PC-3 (cell line): Measurements from ENCODE around the gene TMEM233. TPM values are rescaled to one million over a fixed set of nuclear protein-coding genes. Genes with fewer than 3 reads are reported as not detected.

ENCODE experiments used
- ATAC-seq: fragments of 200-7000 bp; cut with Tn5 transposase; 2 replicates; pipeline ENCODE4 v1.9.1; 2020; ENCODE audit warnings: mild to moderate bottlenecking, moderate library complexity
- BruUV-seq: library from RNA; stranded (reverse); fragments of 400-500 nt; replicated peaks from 2 replicates; lab custom pipeline; 2021; lab: Mats Ljungman, UMichigan
- CTCF ChIA-PET: fragments of 300-600 bp; sonication (Branson Sonifier 250); formaldehyde crosslinking; loops from one replicate; lab custom pipeline; 2022; ENCODE audit warnings: antibody characterized with exemption; lab: Charles Lee
- POLR2A ChIA-PET: fragments of 300-600 bp; sonication (Branson Sonifier 250); formaldehyde crosslinking; loops from one replicate; lab custom pipeline; 2022; ENCODE audit warnings: antibody characterized with exemption; ENCODE audit not compliant: unreplicated experiment; lab: Charles Lee
- DNase-seq: peaks from one replicate; pipeline ENCODE4 v3.0.0-alpha.2; 2015
- H2AFZ ChIP-seq: fragments of 300-600 bp; sonication (generic); 2 replicates; pipeline ENCODE4 v1.6.0; 2016; ENCODE audit warnings: antibody characterized with exemption, low read length
- H3F3A ChIP-seq: fragments of 300-600 bp; sonication (generic); one replicate; pipeline ENCODE4 v1.6.0; 2017; ENCODE audit warnings: antibody characterized with exemption, low read length, control low read depth, mild to moderate bottlenecking; ENCODE audit not compliant: unreplicated experiment
- H3K27ac ChIP-seq: fragments of 300-600 bp; sonication (generic); 2 replicates; pipeline ENCODE4 v1.5.1; 2016; ENCODE audit warnings: mild to moderate bottlenecking, low read length
- H3K27me3 ChIP-seq: fragments of 300-600 bp; sonication (generic); 2 replicates; pipeline ENCODE4 v1.6.1; 2016; ENCODE audit warnings: low read length, mixed read lengths
- H3K36me3 ChIP-seq: fragments of 300-600 bp; sonication (generic); 2 replicates; pipeline ENCODE4 v1.6.1; 2016; ENCODE audit warnings: low read depth, mixed run types, low read length, mixed read lengths
- H3K4me1 ChIP-seq: fragments of 300-600 bp; sonication (generic); 2 replicates; pipeline ENCODE4 v1.5.1; 2016; ENCODE audit warnings: low read length; ENCODE audit not compliant: insufficient read depth
- H3K4me2 ChIP-seq: fragments of 300-600 bp; sonication (generic); 2 replicates; pipeline ENCODE4 v1.6.0; 2016; ENCODE audit warnings: low read length
- H3K4me3 ChIP-seq: fragments of 300-600 bp; sonication (generic); 2 replicates; pipeline ENCODE4 v1.5.1; 2016; ENCODE audit warnings: mild to moderate bottlenecking, low read length, mixed read lengths
- H3K79me2 ChIP-seq: fragments of 300-600 bp; sonication (generic); 2 replicates; pipeline ENCODE4 v1.6.1; 2017; ENCODE audit warnings: low read length, mixed read lengths
- H3K9ac ChIP-seq: fragments of 300-600 bp; sonication (generic); 2 replicates; pipeline ENCODE4 v1.6.0; 2016; ENCODE audit warnings: mild to moderate bottlenecking, low read length
- H3K9me2 ChIP-seq: fragments of 300-600 bp; sonication (generic); replicated peaks from 2 replicates; pipeline ENCODE4 v1.6.1; 2016; ENCODE audit warnings: mixed run types, low read length, mixed read lengths
- H3K9me3 ChIP-seq: fragments of 300-600 bp; sonication (generic); 2 replicates; pipeline ENCODE4 v1.6.1; 2016; ENCODE audit warnings: low read length, mixed read lengths
- H4K20me1 ChIP-seq: fragments of 300-600 bp; sonication (generic); 2 replicates; pipeline ENCODE4 v1.6.1; 2016; ENCODE audit warnings: low read length, mixed read lengths
- EZH2 ChIP-seq: fragments of 300-600 bp; sonication (generic); IDR thresholded peaks from one replicate; pipeline ENCODE4 v1.6.1; 2017; ENCODE audit warnings: antibody characterized with exemption, mild to moderate bottlenecking, low read length; ENCODE audit not compliant: unreplicated experiment
- EZH2phosphoT487 ChIP-seq: fragments of 300-600 bp; sonication (generic); IDR thresholded peaks from 2 replicates; pipeline ENCODE4 v1.6.1; 2018; ENCODE audit warnings: mild to moderate bottlenecking, antibody characterized with exemption, low read length, borderline replicate concordance
- intact Hi-C: fragments of 100-400 bp; cut with micrococcal nuclease; formaldehyde crosslinking; loops from 2 replicates; pipeline ENCODE4 v1.9.0; 2023
- total RNA-seq: library from RNA; depleted of rRNA; stranded (reverse); fragments of >200 nt; gene quantifications from 2 replicates; pipeline ENCODE4 v1.2.3, GENCODE V29; 2014
- TF ChIP-seq, protein P1 (sequence below): fragments of 300-600 bp; sonication (generic); conservative IDR thresholded peaks from 2 replicates; pipeline ENCODE4 v1.5.1; 2017; ENCODE audit warnings: antibody characterized with exemption, low read depth, mild to moderate bottlenecking, low read length

TMEM233 gene
- total RNA-seq, 1 experiment from 2014 or later: not detected

DNA sequence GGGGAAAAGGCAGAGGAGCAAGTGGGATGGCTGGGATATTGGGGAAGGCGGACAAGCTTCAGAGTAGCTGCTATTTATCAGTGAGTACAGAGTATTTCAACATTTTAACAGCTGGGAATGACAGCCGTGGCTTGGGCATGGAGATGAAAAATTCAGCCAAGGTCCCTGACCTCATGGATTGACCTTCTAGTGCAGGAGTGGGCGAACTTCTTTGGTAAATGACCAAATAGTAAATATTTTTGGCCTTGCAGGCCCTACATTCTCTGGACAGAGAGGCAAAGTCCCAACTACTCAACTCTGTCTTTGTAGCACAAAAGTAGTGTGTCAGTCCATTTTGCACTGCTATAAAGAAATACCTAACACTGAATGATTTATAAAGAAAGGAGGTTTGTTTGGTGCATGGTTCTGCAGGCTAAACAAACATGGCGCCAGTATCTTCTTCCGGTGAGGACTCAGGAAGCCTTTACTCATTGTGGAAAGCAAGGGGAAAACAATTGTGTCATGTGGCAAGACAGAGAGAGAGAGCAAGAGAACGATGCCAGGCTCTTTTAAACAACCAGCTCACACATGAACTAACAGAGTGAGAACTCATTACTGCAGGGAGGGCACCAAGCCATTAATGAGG lies 33.6 kb downstream of the TMEM233 start:
- no TSS peak for BruUV-seq
- Histone ChIP-seq H3K4me1 (no peaks in the 10 kb centered on the region), H3F3A (no peaks in the 10 kb centered on the region), H4K20me1 (no peaks in the 10 kb centered on the region), H3K36me3 (no peaks in the 10 kb centered on the region), H3K9me3 (no peaks in the 10 kb centered on the region), H3K4me3 (no peak overlapping the region), H3K27me3 (peaks cover 33% of the 10 kb centered on the region), H2AFZ (no peak overlapping the region), H3K9me2 (no peaks in the 10 kb centered on the region), H3K4me2 (no peak overlapping the region), H3K27ac (no peak overlapping the region), H3K79me2 (no peaks in the 10 kb centered on the region), H3K9ac (no peak overlapping the region)
- TF ChIP-seq, protein P1, sequence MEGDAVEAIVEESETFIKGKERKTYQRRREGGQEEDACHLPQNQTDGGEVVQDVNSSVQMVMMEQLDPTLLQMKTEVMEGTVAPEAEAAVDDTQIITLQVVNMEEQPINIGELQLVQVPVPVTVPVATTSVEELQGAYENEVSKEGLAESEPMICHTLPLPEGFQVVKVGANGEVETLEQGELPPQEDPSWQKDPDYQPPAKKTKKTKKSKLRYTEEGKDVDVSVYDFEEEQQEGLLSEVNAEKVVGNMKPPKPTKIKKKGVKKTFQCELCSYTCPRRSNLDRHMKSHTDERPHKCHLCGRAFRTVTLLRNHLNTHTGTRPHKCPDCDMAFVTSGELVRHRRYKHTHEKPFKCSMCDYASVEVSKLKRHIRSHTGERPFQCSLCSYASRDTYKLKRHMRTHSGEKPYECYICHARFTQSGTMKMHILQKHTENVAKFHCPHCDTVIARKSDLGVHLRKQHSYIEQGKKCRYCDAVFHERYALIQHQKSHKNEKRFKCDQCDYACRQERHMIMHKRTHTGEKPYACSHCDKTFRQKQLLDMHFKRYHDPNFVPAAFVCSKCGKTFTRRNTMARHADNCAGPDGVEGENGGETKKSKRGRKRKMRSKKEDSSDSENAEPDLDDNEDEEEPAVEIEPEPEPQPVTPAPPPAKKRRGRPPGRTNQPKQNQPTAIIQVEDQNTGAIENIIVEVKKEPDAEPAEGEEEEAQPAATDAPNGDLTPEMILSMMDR: no peak
- TF ChIP-seq EZH2phosphoT487 (no peak), EZH2 (no peak)
- ChIA-PET POLR2A (no interaction called here), CTCF (no interaction called here)
- DNase-seq (no peak), ATAC-seq (no peak)
- intact Hi-C loops: no loop called here

- POLR2A ChIA-PET: no interaction called here
- H3K4me3 ChIP-seq: no peak overlapping the region
- no peaks in the 10 kb centered on the region for H3K9me3 ChIP-seq
- no peaks in the 10 kb centered on the region for H3K4me1 ChIP-seq
- no TSS peak for BruUV-seq
- ATAC-seq (no peak), DNase-seq (no peak)
- TF ChIP-seq, protein P1: no peak
- no peak for TF ChIP-seq EZH2phosphoT487
- TF ChIP-seq EZH2: no peak
- H2AFZ ChIP-seq: no peak overlapping the region
- H3K4me2 ChIP-seq: no peak overlapping the region
- H3K9ac ChIP-seq: no peak overlapping the region
- intact Hi-C loops: no loop called here
- H3K9me2 ChIP-seq: no peaks in the 10 kb centered on the region
- no peaks in the 10 kb centered on the region for H3K36me3 ChIP-seq
- peaks cover 28% of the 10 kb centered on the region for H3K27me3 ChIP-seq
- CTCF ChIA-PET: no interaction called here
- no peaks in the 10 kb centered on the region for H4K20me1 ChIP-seq
- no peaks in the 10 kb centered on the region for H3F3A ChIP-seq
- no peaks in the 10 kb centered on the region for H3K79me2 ChIP-seq
- no peak overlapping the region for H3K27ac ChIP-seq
These were observed 34.1 kb downstream of the TMEM233 start for GRCh38 chr12:119627686-119628085.

DNA sequence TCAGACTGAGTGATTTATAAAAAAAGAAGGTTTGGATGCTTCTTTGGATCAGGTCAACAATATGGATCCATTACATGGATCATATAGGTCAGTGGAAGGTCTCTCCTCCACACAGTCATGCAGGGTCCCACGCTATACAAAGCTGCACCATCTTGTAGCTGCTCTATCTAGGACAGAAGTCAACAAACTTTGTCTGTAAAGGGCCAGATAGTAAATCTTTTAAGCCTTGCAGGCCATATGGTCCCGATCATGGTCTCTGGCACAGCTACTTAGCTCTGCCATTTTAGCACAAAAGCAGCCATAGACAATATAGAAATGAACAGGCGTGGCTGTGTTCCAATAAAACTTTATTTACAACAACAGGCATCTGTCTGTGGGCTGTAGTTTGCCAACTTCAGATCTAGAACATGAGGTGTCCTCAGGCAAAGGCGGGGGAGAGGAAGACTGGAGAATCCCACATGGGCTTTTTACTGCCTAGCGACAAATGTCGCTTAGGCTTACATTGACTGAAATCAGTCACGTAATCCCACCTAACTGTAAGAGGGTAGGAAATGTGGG lies 36.7 kb downstream of the TMEM233 start:
- no peaks in the 10 kb centered on the region for H3F3A ChIP-seq
- no peak overlapping the region for H3K4me3 ChIP-seq
- TF ChIP-seq, protein P1: no peak
- TF ChIP-seq EZH2phosphoT487: no peak
- TF ChIP-seq EZH2: no peak
- no peaks in the 10 kb centered on the region for H3K36me3 ChIP-seq
- no peak for DNase-seq
- intact Hi-C loops: no loop called here
- H3K9me3 ChIP-seq: no peaks in the 10 kb centered on the region
- ATAC-seq: no peak
- no peaks in the 10 kb centered on the region for H3K9me2 ChIP-seq
- no peak overlapping the region for H3K27ac ChIP-seq
- no peak overlapping the region for H3K4me2 ChIP-seq
- H3K79me2 ChIP-seq: no peaks in the 10 kb centered on the region
- H4K20me1 ChIP-seq: no peaks in the 10 kb centered on the region
- H3K27me3 ChIP-seq: peaks cover 35% of the 10 kb centered on the region
- no peak overlapping the region for H2AFZ ChIP-seq
- CTCF ChIA-PET: no interaction called here
- BruUV-seq: no TSS peak
- POLR2A ChIA-PET: no interaction called here
- no peaks in the 10 kb centered on the region for H3K4me1 ChIP-seq
- no peak overlapping the region for H3K9ac ChIP-seq
